Adrenal gland (tissue), 5 donors: Measurements from ENCODE around the gene ARHGEF28.

Source experiments
- POLR2A ChIP-seq, 2 donors: fragments of 450-650 bp; IDR thresholded peaks; one replicate each; pipeline ENCODE4 v1.6.1; 2017; ENCODE audit warnings: antibody characterized with exemption in 2 of 2, mild to moderate bottlenecking in 2 of 2, moderate library complexity in 1 of 2
- TF ChIP-seq, protein P1 (sequence below), 6 experiments: fragments of 450-650 bp in 4 of 6; fragments of 200-600 bp in 2 of 6; sonication (generic) in 1 of 6; IDR thresholded peaks; 1 replicate in 5 of 6; 2 replicates in 1 of 6; pipeline versions ENCODE4 v1.5.1 to v1.8.0; 2016 to 2021; ENCODE audit warnings: antibody characterized with exemption in 6 of 6, mild to moderate bottlenecking in 2 of 6, moderate library complexity in 1 of 6
- donor health status: DM: no; HTN: no; CAD: no.

DNA sequence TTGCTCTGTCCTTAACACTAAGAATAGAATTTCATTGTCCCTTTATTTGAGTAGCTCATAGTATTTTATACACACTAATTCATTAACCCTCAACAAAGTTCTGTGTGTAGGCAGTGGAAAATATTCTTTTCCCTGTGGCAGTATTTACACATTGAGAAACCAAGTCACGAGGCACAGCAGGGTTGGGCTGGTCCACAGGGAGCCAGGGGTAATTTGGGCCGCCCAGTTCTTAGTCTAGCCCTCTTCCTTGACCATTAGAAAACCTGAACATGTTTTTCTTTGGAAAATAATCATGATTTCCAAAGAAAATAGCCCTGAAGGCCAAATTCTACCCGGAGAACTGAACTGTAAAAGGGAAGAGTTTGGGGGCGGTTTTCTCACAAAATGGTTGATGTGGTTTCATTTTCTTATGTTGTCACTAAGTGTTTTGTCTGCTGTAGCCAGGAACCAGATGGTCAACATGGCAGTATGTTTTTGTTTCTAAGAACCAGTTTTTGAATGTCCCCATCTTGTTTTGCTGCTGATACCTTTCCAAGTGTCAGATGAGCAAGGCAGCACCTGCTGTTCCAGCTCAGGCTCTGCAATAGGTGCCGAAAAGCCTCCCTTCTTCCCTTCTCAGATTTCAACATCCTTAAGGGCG is 29.6 kb downstream of the ARHGEF28 start:
- TF ChIP-seq, protein P1, sequence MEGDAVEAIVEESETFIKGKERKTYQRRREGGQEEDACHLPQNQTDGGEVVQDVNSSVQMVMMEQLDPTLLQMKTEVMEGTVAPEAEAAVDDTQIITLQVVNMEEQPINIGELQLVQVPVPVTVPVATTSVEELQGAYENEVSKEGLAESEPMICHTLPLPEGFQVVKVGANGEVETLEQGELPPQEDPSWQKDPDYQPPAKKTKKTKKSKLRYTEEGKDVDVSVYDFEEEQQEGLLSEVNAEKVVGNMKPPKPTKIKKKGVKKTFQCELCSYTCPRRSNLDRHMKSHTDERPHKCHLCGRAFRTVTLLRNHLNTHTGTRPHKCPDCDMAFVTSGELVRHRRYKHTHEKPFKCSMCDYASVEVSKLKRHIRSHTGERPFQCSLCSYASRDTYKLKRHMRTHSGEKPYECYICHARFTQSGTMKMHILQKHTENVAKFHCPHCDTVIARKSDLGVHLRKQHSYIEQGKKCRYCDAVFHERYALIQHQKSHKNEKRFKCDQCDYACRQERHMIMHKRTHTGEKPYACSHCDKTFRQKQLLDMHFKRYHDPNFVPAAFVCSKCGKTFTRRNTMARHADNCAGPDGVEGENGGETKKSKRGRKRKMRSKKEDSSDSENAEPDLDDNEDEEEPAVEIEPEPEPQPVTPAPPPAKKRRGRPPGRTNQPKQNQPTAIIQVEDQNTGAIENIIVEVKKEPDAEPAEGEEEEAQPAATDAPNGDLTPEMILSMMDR (IDR thresholded peaks at IDR 0.05): no peak
- TF ChIP-seq POLR2A (IDR thresholded peaks at IDR 0.05): no peak
